Measurements from ENCODE around the gene NDE1.

NDE1 gene

GRCh38 chr16:15649727-15650018, 372 bp upstream of the NDE1 start:
- TF ChIP-seq EP300 (IDR thresholded peaks at IDR 0.05; ENCODE audit: borderline replicate concordance) (no peak), RAD21 (IDR thresholded peaks at IDR 0.05; ENCODE audit: low read depth) (no peak), FOXM1 (IDR thresholded peaks at IDR 0.05; ENCODE audit: borderline replicate concordance, low read depth) (no peak), REST (IDR thresholded peaks at IDR 0.05; ENCODE audit: low read depth) (no peak), CREB1 (IDR thresholded peaks at IDR 0.05; ENCODE audit: low read depth) (no peak), TCF12 (IDR thresholded peaks at IDR 0.05; ENCODE audit: low read depth) (no peak), TEAD4 (IDR thresholded peaks at IDR 0.05) (no peak), ZBTB7A (IDR thresholded peaks at IDR 0.05; ENCODE audit: low read depth) (no peak), USF1 (IDR thresholded peaks at IDR 0.05) (no peak), NFIC (IDR thresholded peaks at IDR 0.05) (no peak), TAF1 (IDR thresholded peaks at IDR 0.05; ENCODE audit: low read depth) (no peak), CEBPB (IDR thresholded peaks at IDR 0.05) (no peak), YY1 (IDR thresholded peaks at IDR 0.05; ENCODE audit: low read depth) (no peak), EGR1 (IDR thresholded peaks at IDR 0.05) (no peak)
- TF ChIP-seq, protein P1, sequence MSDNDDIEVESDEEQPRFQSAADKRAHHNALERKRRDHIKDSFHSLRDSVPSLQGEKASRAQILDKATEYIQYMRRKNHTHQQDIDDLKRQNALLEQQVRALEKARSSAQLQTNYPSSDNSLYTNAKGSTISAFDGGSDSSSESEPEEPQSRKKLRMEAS (IDR thresholded peaks at IDR 0.05): no peak

- TF ChIP-seq FOXM1 (IDR thresholded peaks at IDR 0.05; ENCODE audit: borderline replicate concordance, low read depth) (no peak), RAD21 (IDR thresholded peaks at IDR 0.05; ENCODE audit: low read depth) (no peak), EP300 (IDR thresholded peaks at IDR 0.05; ENCODE audit: borderline replicate concordance) (no peak), TEAD4 (IDR thresholded peaks at IDR 0.05) (no peak), EGR1 (IDR thresholded peaks at IDR 0.05) (no peak), TAF1 (IDR thresholded peaks at IDR 0.05; ENCODE audit: low read depth) (no peak), CREB1 (IDR thresholded peaks at IDR 0.05; ENCODE audit: low read depth) (no peak), YY1 (IDR thresholded peaks at IDR 0.05; ENCODE audit: low read depth) (no peak), REST (IDR thresholded peaks at IDR 0.05; ENCODE audit: low read depth) (no peak), TCF12 (IDR thresholded peaks at IDR 0.05; ENCODE audit: low read depth) (no peak), NFIC (IDR thresholded peaks at IDR 0.05) (no peak), CEBPB (IDR thresholded peaks at IDR 0.05) (no peak), ZBTB7A (IDR thresholded peaks at IDR 0.05; ENCODE audit: low read depth) (no peak), USF1 (IDR thresholded peaks at IDR 0.05) (no peak)
- TF ChIP-seq, protein P1 (IDR thresholded peaks at IDR 0.05): no peak
Measured at GRCh38 chr16:15650698-15651171, 690 bp downstream of the NDE1 start.

GRCh38 chr16:15652293-15653001, 2.4 kb downstream of the NDE1 start:
- TF ChIP-seq, protein P1 (IDR thresholded peaks at IDR 0.05): no peak
- TF ChIP-seq NFIC (IDR thresholded peaks at IDR 0.05): no peak
- TF ChIP-seq CEBPB (IDR thresholded peaks at IDR 0.05): no peak
- no peak for TF ChIP-seq REST (IDR thresholded peaks at IDR 0.05; ENCODE audit: low read depth)
- no peak for TF ChIP-seq YY1 (IDR thresholded peaks at IDR 0.05; ENCODE audit: low read depth)
- no peak for TF ChIP-seq RAD21 (IDR thresholded peaks at IDR 0.05; ENCODE audit: low read depth)
- TF ChIP-seq USF1 (IDR thresholded peaks at IDR 0.05): no peak
- TF ChIP-seq EP300 (IDR thresholded peaks at IDR 0.05; ENCODE audit: borderline replicate concordance): no peak
- TF ChIP-seq CREB1 (IDR thresholded peaks at IDR 0.05; ENCODE audit: low read depth): no peak
- no peak for TF ChIP-seq TCF12 (IDR thresholded peaks at IDR 0.05; ENCODE audit: low read depth)
- no peak for TF ChIP-seq EGR1 (IDR thresholded peaks at IDR 0.05)
- no peak for TF ChIP-seq ZBTB7A (IDR thresholded peaks at IDR 0.05; ENCODE audit: low read depth)
- no peak for TF ChIP-seq TAF1 (IDR thresholded peaks at IDR 0.05; ENCODE audit: low read depth)
- TF ChIP-seq TEAD4 (IDR thresholded peaks at IDR 0.05): no peak
- no peak for TF ChIP-seq FOXM1 (IDR thresholded peaks at IDR 0.05; ENCODE audit: borderline replicate concordance, low read depth)
